Fibroblast of lung (primary cell): ENCODE data around the gene SECTM1.

Experiments used
- CTCF ChIP-seq, 2 donors: IDR thresholded peaks in 1 of 2; conservative IDR thresholded peaks in 1 of 2; 1 replicate in 1 of 2; 2 replicates in 1 of 2; pipeline ENCODE4 v1.5.1; 2011 to 2012; ENCODE audit warnings: low read length in 2 of 2, control low read depth in 1 of 2, inconsistent platforms in 1 of 2, low read depth in 1 of 2, mild to moderate bottlenecking in 1 of 2
- EZH2 ChIP-seq: IDR thresholded peaks from 2 replicates; pipeline ENCODE4 v1.5.1; 2012; ENCODE audit warnings: low read length, control low read depth, mild to moderate bottlenecking; ENCODE audit errors: missing control alignments

DNA sequence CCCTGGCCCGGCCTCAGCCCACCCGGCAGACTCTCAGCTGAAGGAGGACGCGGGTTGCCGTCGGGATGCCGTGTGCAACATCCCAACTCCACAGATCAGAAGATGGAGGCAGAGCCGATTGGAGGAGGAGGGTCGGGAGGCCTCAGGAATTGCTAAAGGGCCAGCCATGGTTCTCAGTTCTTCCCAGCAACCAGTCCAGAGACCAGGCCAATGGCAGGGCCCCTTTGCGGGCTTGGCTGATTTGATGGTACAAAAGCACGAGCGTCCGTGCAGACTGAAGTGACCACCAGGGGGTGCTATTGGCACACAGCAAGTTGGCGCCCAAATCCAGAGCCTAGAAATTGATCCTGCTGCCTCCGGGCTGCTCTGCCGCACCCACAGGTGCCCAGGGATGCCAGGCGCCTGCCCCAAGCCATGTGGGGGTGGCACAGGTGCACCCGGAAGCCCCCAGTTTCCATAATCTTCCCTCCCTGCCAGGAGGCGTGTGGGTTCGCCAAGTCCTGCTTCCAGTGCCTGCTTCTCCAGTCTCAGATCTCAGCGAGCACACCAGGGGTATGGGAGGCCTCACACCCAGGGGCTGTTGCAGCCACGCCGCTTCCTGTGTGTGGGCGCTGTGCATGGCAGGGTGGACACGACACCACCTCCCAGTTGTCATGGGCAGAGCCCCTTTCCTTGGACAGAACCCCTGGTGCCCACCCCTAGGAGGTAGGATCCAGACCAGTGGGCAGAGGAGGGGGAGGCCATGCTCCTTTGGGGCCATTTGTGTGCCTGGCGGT, 18.3 kb upstream of the SECTM1 start:
- no peak for TF ChIP-seq EZH2
- peak; percentile 81 to 90 for TF ChIP-seq CTCF (conservative IDR thresholded peaks at IDR 0.05 in 1 of 2, IDR thresholded peaks at IDR 0.05 in 1 of 2; ENCODE audit: low read depth in 1 of 2, low read length in 2 of 2)
